Osteocyte (in vitro differentiated cells): ENCODE results near the gene LRRC26. TPM values are rescaled to one million over a fixed set of nuclear protein-coding genes. Genes with fewer than 3 reads are reported as not detected.

Experiments
- DNase-seq: peaks from one replicate; pipeline ENCODE4 v3.0.0; 2021; ENCODE audit warnings: mixed read lengths; ENCODE audit not compliant: unreplicated experiment; ENCODE audit errors: extremely low spot score
- H3K27ac Mint-ChIP-seq: one replicate; pipeline ENCODE4 v1.8.0; 2021; ENCODE audit warnings: mild to moderate bottlenecking, mixed read lengths; ENCODE audit not compliant: unreplicated experiment
- H3K27me3 Mint-ChIP-seq: one replicate; pipeline ENCODE4 v1.8.0; 2021; ENCODE audit warnings: mixed read lengths; ENCODE audit not compliant: unreplicated experiment
- H3K36me3 Mint-ChIP-seq: one replicate; pipeline ENCODE4 v1.8.0; 2021; ENCODE audit warnings: mixed read lengths; ENCODE audit not compliant: unreplicated experiment
- H3K4me1 Mint-ChIP-seq: one replicate; pipeline ENCODE4 v1.8.0; 2021; ENCODE audit warnings: mixed read lengths; ENCODE audit not compliant: unreplicated experiment
- H3K4me3 Mint-ChIP-seq: one replicate; pipeline ENCODE4 v1.8.0; 2021; ENCODE audit warnings: mild to moderate bottlenecking, moderate library complexity, mixed read lengths; ENCODE audit not compliant: unreplicated experiment
- H3K9me3 Mint-ChIP-seq: one replicate; pipeline ENCODE4 v1.8.0; 2021; ENCODE audit warnings: mixed read lengths; ENCODE audit not compliant: unreplicated experiment
- CTCF ChIP-seq: fragments of 200-600 bp; sonication (generic); IDR thresholded peaks from 2 replicates; pipeline ENCODE4 v1.5.0; 2021; ENCODE audit warnings: antibody characterized with exemption, mild to moderate bottlenecking, moderate library complexity
- total RNA-seq: library from RNA; stranded (reverse); gene quantifications from 2 replicates; pipeline ENCODE4 v1.2.1, GENCODE V29; 2021

The LRRC26 gene
- total RNA-seq, 1 donor from 2014 or later: not detected

- H3K4me3 Mint-ChIP-seq: no peak overlapping the region
- H3K27ac Mint-ChIP-seq: no peak overlapping the region
- DNase-seq: no peak
- H3K27me3 Mint-ChIP-seq: peaks cover 26% of the 10 kb centered on the region
- no peak for TF ChIP-seq CTCF
- H3K4me1 Mint-ChIP-seq: peaks cover 3% of the 10 kb centered on the region
- no peaks in the 10 kb centered on the region for H3K36me3 Mint-ChIP-seq
- H3K9me3 Mint-ChIP-seq: no peaks in the 10 kb centered on the region
These were observed 6.5 kb downstream of the LRRC26 start for GRCh38 chr9:137163365-137163715.

GRCh38 chr9:137162505-137163364, 7.1 kb downstream of the LRRC26 start:
- Mint-ChIP-seq H3K4me3 (no peak overlapping the region), H3K36me3 (no peaks in the 10 kb centered on the region), H3K27ac (no peak overlapping the region), H3K4me1 (peaks cover 3% of the 10 kb centered on the region), H3K27me3 (peaks cover 26% of the 10 kb centered on the region), H3K9me3 (no peaks in the 10 kb centered on the region)
- DNase-seq: no peak
- TF ChIP-seq CTCF: no peak

GRCh38 chr9:137161558-137162486, 8.0 kb downstream of the LRRC26 start:
- Mint-ChIP-seq H3K9me3 (no peaks in the 10 kb centered on the region), H3K4me3 (no peak overlapping the region), H3K27ac (no peak overlapping the region), H3K4me1 (peaks cover 3% of the 10 kb centered on the region), H3K36me3 (no peaks in the 10 kb centered on the region), H3K27me3 (peaks cover 26% of the 10 kb centered on the region)
- no peak for DNase-seq
- no peak for TF ChIP-seq CTCF

GRCh38 chr9:137160716-137161557, 8.9 kb downstream of the LRRC26 start:
- peaks cover 21% of the 10 kb centered on the region for H3K27me3 Mint-ChIP-seq
- H3K36me3 Mint-ChIP-seq: no peaks in the 10 kb centered on the region

More at GRCh38 chr9:137160716-137161557, 8.9 kb downstream of the LRRC26 start:
- no peak overlapping the region for H3K27ac Mint-ChIP-seq
- H3K4me3 Mint-ChIP-seq: no peak overlapping the region
- DNase-seq: no peak
- H3K4me1 Mint-ChIP-seq: no peaks in the 10 kb centered on the region
- no peak for TF ChIP-seq CTCF
- H3K9me3 Mint-ChIP-seq: no peaks in the 10 kb centered on the region
